ENCODE measurements around the gene PLCL1. TPM values are rescaled to one million over a fixed set of nuclear protein-coding genes. Genes with fewer than 3 reads are reported as not detected.

PLCL1 gene
- total RNA-seq, 2 donors from 2014 or later, result 6.7 to 6.8 TPM

GRCh38 chr2:197985029-197985638 is 180.7 kb downstream of the PLCL1 start:
- TF ChIP-seq POLR2A (IDR thresholded peaks at IDR 0.05) (no peak), POLR2AphosphoS5 (IDR thresholded peaks at IDR 0.05) (no peak), CTCF (IDR thresholded peaks at IDR 0.05) (no peak)
- Histone ChIP-seq H3K27ac (no peak overlapping the region), H3K36me3 (no peaks in the 10 kb centered on the region), H3K4me1 (replicated peaks) (no peaks in the 10 kb centered on the region), H3K4me3 (no peak overlapping the region), H3K9me3 (no peaks in the 10 kb centered on the region), H3K27me3 (replicated peaks; ENCODE audit: insufficient read depth) (no peaks in the 10 kb centered on the region)
- intact Hi-C loops (cut with DNase I), result no loop called here
- no peak for DNase-seq (ENCODE audit: low spot score)
- 96% methylated on average over 2 of the region's 2 CpGs for WGBS

- H3K36me3 ChIP-seq, result no peaks in the 10 kb centered on the region
- H3K27me3 ChIP-seq (replicated peaks; ENCODE audit: insufficient read depth), result no peaks in the 10 kb centered on the region
- TF ChIP-seq POLR2A (IDR thresholded peaks at IDR 0.05) (no peak), POLR2AphosphoS5 (IDR thresholded peaks at IDR 0.05) (no peak), CTCF (IDR thresholded peaks at IDR 0.05) (no peak)
- no peaks in the 10 kb centered on the region for H3K4me1 ChIP-seq (replicated peaks)
- H3K27ac ChIP-seq, result no peak overlapping the region
- 75% methylated on average over 3 of the region's 3 CpGs for WGBS
- no peak for DNase-seq (ENCODE audit: low spot score)
- H3K4me3 ChIP-seq, result no peak overlapping the region
- intact Hi-C loops (cut with DNase I), result no loop called here
- H3K9me3 ChIP-seq, result no peaks in the 10 kb centered on the region
Observed at GRCh38 chr2:197986977-197987376, 182.6 kb downstream of the PLCL1 start.

GRCh38 chr2:197990356-197990755 is 186.0 kb downstream of the PLCL1 start:
- Histone ChIP-seq H3K9me3 (no peaks in the 10 kb centered on the region), H3K27me3 (replicated peaks; ENCODE audit: insufficient read depth) (no peaks in the 10 kb centered on the region), H3K4me1 (replicated peaks) (no peaks in the 10 kb centered on the region), H3K27ac (no peak overlapping the region), H3K4me3 (no peak overlapping the region), H3K36me3 (no peaks in the 10 kb centered on the region)
- TF ChIP-seq POLR2A (IDR thresholded peaks at IDR 0.05) (no peak), POLR2AphosphoS5 (IDR thresholded peaks at IDR 0.05) (no peak), CTCF (IDR thresholded peaks at IDR 0.05) (no peak)
- 94% methylated on average over 2 of the region's 2 CpGs for WGBS
- no peak for DNase-seq (ENCODE audit: low spot score)
- intact Hi-C loops (cut with DNase I), result no loop called here

GRCh38 chr2:197992482-197993133 is 188.2 kb downstream of the PLCL1 start:
- Histone ChIP-seq H3K27me3 (replicated peaks; ENCODE audit: insufficient read depth) (no peaks in the 10 kb centered on the region), H3K36me3 (no peaks in the 10 kb centered on the region), H3K9me3 (no peaks in the 10 kb centered on the region), H3K4me1 (replicated peaks) (no peaks in the 10 kb centered on the region), H3K27ac (no peak overlapping the region), H3K4me3 (no peak overlapping the region)
- 64% methylated on average over 4 of the region's 4 CpGs for WGBS
- TF ChIP-seq POLR2A (IDR thresholded peaks at IDR 0.05) (no peak), CTCF (IDR thresholded peaks at IDR 0.05) (no peak), POLR2AphosphoS5 (IDR thresholded peaks at IDR 0.05) (no peak)
- intact Hi-C loops (cut with DNase I), result no loop called here
- DNase-seq (ENCODE audit: low spot score), result no peak

GRCh38 chr2:197993363-197993762 is 189.0 kb downstream of the PLCL1 start:
- no peaks in the 10 kb centered on the region for H3K4me1 ChIP-seq (replicated peaks)
- H3K36me3 ChIP-seq, result no peaks in the 10 kb centered on the region
- TF ChIP-seq POLR2A (IDR thresholded peaks at IDR 0.05), result no peak
- TF ChIP-seq CTCF (IDR thresholded peaks at IDR 0.05), result no peak
- TF ChIP-seq POLR2AphosphoS5 (IDR thresholded peaks at IDR 0.05), result no peak
- intact Hi-C loops (cut with DNase I), result no loop called here
- H3K27me3 ChIP-seq (replicated peaks; ENCODE audit: insufficient read depth), result no peaks in the 10 kb centered on the region
- no peak overlapping the region for H3K27ac ChIP-seq
- H3K9me3 ChIP-seq, result no peaks in the 10 kb centered on the region
- DNase-seq (ENCODE audit: low spot score), result no peak
- no peak overlapping the region for H3K4me3 ChIP-seq

Measured in prostate gland (tissue), 2 donors.